GM18520 (cell line): ENCODE data around the gene MLLT3.

Source experiments
- ATAC-seq: cut with Tn5 transposase; IDR thresholded peaks from one replicate; pipeline ENCODE4 v1.9.1; 2021; ENCODE audit not compliant: unreplicated experiment

The MLLT3 gene

GRCh38 chr9:20559231-20559890, 62.9 kb downstream of the MLLT3 start:
- ATAC-seq, result no peak

DNA sequence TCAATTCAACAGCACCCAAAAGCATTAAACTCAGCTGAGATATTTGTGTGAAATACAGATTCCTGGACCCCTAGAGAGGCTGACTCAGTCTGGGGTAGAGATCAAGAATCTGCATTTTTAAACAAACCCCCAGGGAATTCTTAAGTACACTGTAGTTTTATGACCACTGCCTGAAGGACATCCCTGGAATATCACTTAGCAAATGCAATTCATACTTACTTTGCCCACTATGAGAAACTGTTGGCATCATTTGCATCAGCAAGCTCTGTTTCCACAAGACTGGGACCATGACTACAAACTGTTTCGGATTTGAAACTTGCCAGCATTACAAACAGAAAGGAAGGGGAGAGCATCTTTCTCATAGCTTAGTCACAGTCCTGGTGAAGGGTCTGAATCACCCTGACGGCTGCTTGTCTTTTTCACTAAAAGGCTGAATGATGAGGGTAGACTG, 63.7 kb downstream of the MLLT3 start:
- no peak for ATAC-seq

GRCh38 chr9:20557890-20558565, 64.3 kb downstream of the MLLT3 start:
- no peak for ATAC-seq

- no peak for ATAC-seq
These were observed 65.0 kb downstream of the MLLT3 start for GRCh38 chr9:20557285-20557684.

- no peak for ATAC-seq
These were observed 68.6 kb downstream of the MLLT3 start for GRCh38 chr9:20553558-20554149.

- ATAC-seq, result no peak
These were observed 69.3 kb downstream of the MLLT3 start for GRCh38 chr9:20552874-20553557.

- peak; percentile 57 for ATAC-seq
These were observed 70.5 kb downstream of the MLLT3 start for GRCh38 chr9:20551835-20552234.

DNA sequence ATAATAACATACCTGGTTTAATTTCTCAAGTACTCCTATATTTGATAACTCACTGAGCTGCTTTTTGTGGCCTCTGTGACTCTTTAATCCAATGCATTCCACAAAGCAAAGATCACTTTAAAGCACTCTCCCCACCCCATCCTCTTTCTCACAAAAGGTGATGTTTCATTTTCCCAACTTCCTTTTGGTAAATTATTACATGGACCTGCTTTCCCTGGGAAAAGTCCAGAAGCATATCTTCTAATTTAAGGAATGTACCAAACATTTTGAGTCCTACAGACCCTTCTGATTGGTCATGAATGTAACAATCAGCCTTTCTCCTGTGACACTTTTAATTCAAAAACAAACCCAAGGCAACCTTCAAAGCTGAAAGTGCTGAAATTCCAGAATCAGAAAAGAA, 71.1 kb downstream of the MLLT3 start:
- ATAC-seq, result no peak

DNA sequence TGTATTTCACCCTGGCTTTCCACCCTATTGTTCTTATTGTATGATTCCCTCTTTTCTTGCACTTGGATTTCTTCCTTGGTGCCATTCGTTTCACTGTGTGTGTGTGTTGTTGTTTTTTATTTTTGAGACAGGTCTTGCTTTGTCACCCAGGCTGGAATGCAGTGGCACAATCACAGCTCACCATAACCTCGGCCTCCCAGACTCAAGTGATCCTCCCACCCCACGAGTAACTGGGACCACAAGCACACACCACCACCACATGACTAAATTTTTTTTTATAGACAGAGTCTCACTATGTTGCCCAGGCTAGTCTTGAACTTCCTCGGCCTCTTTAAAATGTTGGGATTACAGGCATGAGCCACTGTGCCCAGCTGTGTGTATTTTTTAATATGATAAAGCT, 72.0 kb downstream of the MLLT3 start:
- no peak for ATAC-seq

DNA sequence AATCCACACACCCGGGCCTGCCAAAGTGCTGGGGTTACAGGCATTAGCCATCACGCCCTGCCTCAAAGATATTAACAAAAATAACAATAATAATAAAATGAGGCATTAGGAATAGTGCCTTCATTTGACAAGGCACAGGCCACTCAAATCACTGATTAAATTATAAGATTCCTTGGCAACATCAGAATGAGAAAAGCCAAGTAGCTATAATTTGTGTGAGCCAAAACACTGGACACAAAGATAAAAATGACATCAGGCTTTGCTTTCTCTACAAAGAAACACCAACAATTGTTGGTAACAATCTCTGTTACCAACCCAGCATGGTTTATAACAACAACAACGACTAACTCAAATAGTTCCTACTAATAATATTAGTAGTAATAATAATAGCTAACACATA, 73.2 kb downstream of the MLLT3 start:
- ATAC-seq, result no peak

DNA sequence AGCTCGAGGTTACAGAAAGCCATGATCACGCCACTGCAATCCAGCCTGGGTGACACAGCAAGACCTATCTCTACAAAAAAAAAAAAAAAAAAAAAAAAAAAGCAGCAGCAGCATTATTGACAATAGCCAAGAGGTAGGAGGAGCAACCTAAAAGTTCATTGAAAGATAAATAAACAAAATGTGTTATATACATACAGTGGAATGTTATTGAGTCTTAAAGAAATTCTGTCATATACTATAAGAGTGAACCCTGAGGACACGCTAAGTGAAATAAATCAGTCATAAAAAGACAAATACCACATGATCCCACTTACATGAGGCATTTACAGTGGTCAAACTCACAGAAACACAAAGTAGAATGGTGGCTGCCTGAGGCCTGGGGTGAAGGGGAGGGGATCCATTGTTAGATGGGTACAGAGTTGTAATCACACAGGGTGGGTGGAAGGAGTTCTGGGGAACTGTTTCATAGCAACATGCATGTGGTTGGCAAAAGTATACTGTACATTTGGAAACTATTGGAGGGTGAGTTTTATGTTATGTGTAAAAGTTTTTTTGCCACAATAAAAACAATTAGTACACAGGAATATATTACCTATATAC, 77.2 kb downstream of the MLLT3 start:
- ATAC-seq, result no peak

DNA sequence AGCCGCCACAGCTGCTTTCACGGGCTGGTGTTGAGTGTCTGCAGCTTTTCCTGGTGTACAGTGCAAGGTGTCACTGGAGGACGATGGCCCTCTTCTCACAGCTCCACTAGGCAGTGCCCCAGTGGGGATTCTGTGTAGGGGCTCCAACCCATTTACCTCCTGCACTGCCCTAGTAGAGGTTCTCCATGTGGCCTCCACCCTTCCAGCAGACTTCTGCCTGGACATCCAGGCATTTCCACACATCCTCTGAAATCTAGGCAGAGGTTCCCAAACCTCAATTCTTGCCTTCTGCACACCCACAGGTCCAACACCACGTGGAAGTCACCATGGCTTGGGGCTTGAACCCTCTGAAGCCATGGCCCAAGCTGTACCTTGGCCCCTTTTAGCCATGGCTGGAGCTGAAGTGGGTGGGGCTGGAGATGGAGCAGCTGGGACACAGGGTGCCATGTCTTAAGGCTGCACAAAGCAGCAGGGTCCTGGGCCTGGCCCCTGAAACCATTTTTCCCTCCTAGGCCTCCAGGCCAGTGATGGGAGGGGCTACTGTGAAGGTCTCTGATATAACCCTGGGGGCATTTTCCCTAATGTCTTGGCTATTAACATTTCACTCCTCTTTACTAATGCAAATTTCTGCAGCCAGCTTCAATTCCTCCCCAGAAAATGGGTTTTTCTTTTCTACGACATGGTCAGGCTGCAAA, 82.0 kb downstream of the MLLT3 start:
- no peak for ATAC-seq

DNA sequence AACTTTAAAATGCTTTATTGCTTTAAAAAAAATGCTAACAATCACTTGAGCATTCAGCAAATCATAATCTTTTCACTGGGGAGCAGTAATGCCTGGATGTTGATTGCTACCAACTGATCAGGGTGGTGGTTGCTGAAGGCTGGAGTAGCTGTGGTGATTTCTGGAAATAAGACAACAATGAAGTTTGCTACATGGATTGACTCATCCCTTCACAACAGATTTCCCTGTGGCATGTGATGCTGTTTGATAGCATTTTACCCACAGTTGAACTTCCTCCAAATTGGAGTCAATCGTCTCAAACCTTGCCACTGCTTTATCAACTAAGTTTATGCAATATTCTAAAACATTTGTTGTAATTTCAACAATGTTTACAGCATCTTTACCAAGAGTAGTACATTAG, 83.3 kb downstream of the MLLT3 start:
- ATAC-seq, result no peak

GRCh38 chr9:20538092-20538491, 84.2 kb downstream of the MLLT3 start:
- no peak for ATAC-seq

- no peak for ATAC-seq
These were observed 85.0 kb downstream of the MLLT3 start for GRCh38 chr9:20537294-20537693.

GRCh38 chr9:20532584-20532983, 89.7 kb downstream of the MLLT3 start:
- no peak for ATAC-seq

DNA sequence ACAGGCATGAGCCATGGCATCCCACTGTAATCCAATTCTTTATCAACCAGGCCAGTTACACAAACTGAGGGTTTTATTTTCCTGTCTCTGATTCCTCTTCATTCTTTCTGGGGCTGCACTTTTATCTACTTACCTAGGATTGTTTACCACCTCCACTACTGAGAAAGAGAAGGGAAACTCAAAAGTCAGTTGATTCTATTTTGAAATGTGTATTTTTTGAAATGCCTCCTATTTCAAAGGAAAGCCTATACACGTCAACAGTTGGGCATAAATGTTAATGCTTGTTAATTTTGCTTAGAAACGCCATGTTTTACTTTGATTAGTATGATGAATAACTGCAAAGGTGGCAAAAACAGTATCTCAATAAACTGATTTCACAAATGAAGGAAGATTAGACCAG, 92.5 kb downstream of the MLLT3 start:
- no peak for ATAC-seq

- no peak for ATAC-seq
These were observed 94.0 kb downstream of the MLLT3 start for GRCh38 chr9:20528253-20528652.

- ATAC-seq, result peak; percentile 90
These were observed 95.6 kb downstream of the MLLT3 start for GRCh38 chr9:20526500-20527319.

DNA sequence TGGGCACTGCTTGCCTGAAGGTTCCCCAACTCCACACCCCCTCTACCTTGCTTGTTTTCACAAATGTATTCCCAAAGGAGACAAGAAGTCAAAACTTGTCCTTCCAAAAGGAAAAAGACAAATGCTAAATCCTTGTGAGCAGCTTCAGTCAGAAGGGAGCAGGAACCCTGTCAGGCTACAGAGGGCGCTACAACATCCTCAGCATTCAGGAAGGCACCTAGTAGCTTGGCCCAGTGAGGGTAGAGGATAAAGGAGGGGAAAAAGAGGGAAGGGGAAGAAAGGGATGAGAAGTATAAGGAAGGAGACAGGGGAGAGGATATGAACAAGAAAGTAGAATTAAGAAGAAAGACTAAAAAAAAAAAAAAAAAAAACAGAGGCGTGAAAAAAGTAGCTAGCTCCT, 97.5 kb downstream of the MLLT3 start:
- ATAC-seq, result no peak
